DMS 273 (cell line): Measurements from ENCODE around the gene DYNLT2.

Experiments used
- DNase-seq: peaks from one replicate; lab custom pipeline; 2025; ENCODE audit not compliant: unreplicated experiment; lab: John Stamatoyannopoulos, UW

Gene DYNLT2

DNA sequence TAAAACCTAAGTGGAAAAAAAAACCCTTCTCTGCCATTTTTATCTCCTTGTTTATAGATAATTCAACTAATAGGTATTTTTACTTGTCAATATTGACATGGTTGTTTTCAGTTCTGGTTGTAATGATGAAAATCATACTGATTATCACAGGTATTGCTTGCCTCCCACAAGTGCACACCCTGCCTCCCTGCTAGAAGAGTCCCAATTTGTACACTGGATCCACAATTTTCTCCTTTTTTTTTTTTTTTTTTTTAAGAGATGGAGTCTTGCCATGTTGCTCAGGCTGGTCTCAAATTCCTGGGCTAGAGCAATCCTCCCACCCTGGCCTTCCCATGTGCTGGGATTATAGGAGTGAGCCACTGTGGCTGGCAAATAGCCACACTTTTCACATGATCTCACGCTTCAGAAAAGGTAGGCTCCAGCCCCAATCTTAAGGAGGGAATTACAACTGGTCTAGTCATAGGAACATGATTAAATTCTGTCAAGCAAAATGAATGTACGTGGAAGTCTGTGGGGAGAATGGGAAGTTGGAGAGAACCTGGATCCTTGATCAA lies 12.3 kb downstream of the DYNLT2 start:
- peak; percentile 62 for DNase-seq

DNA sequence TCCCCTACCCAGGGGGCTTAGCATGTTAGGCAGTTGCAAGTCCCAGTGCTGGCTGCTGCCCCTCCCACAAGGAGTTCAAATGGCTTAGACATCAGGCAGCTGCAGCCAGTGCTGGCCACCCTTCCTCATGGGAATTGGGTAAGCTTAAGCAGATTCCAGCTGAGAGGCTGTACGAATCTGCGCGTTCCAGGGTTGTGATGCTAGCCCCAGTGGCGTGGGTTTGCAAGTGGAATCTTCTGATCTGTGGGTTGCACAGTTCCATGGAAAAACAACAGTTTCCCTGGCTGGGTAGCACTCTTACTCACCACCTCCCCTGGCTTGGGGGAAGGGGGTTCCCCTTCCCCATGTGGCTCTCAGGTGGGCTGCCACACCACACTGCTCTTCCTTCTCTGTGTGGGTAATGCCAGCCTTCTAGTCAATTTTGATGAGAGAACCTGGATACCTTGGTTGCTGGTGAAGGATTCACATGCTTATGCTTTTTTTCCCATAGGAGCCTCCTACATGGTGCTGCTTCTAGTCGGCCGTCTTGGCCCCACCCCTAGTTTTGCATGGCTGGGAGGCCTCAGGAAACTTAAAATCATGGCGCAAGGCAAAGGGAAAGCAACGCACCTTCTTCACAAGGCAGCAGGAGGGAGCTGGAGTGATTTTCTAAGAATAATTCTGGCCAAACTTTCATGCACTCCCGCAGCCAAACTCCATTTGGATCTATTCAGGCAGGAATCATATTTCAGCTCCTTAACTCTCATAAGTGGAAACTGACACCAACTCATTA lies 13.0 kb downstream of the DYNLT2 start:
- DNase-seq = peak; percentile 62

DNA sequence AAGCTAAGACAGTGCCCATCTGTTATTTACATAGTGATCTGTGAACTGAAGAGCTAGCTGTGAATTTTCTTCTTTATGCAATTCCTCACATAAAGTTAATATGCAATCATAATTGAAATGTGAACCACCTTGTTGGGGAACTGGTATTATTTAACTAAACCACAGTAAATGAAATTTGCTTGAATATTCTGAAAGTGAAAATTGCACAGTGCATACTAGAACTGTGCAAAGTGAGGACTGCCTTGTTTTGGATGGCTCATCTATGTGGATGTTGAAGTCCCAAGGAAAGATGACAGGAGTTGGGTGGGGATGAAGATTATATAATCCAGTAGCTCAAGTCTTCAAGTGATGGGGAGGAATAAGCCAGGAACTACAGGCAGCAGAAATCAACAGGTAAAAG lies 21.4 kb downstream of the DYNLT2 start:
- DNase-seq = no peak

DNA sequence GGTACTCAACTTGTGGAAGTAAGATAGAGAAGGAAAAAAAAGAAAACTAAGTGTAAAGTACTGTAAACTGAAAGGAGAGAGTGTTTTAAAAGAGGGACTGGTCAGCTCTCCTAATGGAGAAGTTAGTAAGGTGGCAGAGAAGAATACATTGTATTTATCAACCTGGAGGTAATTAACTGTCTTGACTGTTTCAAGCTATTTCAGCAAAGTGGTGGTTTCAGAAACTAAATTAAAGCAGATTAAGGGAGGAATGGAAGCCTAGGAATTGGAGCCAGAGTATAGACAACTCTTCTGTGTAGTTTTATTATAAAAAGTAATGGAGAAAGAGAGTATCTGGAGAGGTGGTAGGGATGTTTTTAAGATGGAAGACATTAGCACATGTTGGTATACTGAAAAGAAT lies 24.4 kb downstream of the DYNLT2 start:
- no peak for DNase-seq

DNA sequence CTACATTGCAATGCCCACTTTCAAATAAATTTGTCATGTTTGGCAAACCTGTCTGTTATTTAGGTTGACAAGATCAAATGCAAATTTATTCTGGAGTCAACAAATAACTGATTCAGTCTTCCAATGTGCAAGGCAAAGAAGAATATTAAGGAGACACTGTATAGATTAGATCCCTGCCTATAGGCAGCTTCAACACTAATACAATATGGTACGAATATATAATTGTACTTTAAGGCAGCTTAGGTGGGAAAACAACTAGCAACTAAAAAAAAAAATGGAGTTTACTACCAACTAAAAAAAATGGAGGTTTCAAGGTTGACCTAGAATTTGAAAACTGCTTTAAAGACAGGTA lies 25.3 kb downstream of the DYNLT2 start:
- no peak for DNase-seq

DNA sequence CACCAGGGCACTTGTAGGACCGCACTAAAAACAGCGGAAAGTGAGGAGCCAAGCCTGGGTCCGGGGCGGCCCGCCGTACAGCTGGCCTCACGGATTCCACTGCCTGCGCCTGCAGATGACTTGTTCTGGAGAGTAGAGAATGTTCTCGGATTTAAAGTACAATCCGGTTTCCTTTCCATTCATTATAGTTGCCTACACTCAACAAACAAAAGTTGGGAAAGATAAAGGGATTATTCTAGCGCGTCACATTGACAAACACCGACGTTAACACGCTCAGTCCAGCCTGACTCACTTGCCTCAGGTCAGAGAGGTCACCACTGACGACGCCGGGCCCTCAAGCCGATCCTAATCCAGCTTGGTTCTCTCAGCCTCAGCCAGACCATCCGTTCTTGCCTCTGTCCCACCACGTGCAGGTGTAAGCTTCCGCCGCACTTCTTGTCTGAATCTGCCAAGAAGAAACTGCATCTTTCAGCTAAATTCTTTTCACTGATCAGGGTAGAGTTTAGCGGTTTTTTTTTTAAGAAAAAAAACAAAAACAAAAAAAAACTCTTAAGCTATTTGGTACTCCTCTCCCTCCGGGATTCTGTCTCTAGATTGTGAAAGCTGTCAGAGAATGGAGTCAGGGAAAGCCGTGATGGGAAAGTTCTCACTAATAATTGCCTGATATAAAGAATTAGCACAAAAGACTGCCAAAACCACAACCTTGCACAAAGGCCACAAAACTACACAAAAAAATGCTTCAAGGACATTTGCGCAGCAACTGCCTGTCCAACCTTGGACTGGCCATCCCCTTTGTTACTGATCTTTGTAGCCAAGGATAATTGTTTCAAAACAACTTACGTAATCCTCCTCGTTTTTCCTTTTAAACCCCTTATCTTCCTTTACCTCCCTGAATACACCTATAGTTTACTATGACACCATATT lies 26.0 kb downstream of the DYNLT2 start:
- DNase-seq = no peak

DNA sequence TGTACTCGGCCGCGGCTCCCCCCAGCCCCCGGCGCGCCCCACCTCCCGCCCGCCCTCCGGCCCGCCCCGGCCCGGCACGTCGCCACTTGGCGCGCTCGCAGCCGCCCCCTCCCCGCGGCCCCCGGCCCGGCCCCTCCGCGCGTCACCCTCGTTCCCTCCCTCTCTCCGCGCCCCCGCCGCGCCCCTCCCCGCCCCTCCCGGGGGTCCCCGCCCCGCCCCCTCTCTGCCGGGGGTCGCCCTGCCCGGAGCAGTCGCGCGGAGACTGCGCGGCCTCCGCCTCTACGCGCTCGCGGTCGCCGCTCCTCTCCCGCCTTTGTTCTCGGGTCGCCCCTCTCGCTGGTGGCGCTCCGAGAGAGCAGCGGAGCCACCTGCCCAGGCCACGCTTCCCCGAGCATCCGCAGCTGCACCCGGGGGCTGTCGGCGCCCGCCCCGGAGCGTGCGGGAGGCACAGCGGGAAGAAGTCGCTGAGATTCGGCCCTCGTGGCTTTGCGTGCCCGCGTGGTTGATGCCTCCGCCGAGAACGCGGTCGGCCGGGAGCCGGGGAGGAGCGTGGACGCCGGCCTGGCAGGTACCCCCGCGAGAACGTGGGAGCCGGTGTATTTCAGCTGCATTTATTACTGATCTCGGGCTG lies 26.8 kb downstream of the DYNLT2 start, which contains the start of gene PHF10:
Gene PHF10 (minus strand): TSS at position 7 of the 631 bp plus-strand sequence. CDS start 569 bp downstream, outside the sequence.
- DNase-seq = peak; percentile 90

DNA sequence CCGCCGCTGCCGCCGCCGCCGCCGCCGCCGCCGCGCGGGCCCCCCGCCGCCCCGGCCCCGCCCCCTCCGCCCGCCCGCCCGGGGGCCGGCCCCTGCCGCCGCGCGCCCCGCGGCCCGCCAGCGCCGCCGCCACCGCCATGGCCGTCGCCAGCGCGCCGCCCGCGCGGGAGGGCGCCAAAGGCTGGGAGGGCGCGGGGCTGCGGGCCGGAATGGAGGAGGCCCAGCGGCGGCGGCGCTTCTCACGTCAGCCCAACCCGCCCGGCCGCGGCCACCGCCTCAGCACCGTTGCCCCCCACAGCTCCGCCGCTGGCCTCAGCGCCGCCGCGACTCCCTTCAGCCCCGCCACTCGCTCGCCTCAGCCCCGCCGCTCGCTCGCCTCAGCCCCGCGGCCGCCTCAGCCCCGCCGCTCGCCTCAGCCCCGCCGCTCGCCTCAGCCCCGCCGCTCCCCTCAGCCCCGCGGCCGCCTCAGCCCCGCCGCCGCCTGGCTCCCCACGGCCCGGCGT lies 27.3 kb downstream of the DYNLT2 start:
- peak; percentile 81 for DNase-seq

DNA sequence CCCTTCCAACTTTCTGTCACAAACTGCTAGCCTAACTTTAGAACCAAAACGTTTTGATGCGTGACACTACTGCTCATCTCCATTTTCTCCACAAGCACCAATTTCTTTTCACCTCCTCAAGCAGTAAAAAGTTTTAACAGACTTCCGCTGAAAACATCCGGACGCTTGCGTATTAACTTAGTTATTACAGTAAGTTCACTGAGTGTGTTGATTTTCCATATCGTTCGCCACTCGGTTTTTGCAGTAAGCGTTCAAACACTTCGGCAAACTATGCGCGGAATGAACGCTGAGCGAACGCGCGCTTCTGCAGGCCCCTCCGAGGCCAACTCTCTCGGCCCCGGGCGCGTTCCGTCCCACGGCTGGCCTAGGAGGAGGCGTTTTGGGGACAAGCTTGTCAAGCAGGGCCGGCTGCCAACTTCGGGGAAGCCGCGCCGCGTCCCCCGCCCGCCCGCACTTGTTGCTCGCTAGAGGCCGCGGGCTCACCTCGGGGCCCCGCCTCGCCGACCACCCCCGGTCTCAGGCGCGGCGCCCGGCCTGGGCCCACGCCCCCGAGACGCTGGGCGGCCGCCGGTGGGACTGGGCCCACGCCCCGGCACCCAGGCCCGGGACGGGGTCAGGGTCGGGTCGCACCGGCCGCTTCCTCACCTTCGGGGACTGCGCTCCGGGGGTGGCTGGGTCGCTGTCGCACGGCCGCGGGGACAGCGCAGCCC lies 28.0 kb downstream of the DYNLT2 start:
- peak; percentile 85 for DNase-seq

DNA sequence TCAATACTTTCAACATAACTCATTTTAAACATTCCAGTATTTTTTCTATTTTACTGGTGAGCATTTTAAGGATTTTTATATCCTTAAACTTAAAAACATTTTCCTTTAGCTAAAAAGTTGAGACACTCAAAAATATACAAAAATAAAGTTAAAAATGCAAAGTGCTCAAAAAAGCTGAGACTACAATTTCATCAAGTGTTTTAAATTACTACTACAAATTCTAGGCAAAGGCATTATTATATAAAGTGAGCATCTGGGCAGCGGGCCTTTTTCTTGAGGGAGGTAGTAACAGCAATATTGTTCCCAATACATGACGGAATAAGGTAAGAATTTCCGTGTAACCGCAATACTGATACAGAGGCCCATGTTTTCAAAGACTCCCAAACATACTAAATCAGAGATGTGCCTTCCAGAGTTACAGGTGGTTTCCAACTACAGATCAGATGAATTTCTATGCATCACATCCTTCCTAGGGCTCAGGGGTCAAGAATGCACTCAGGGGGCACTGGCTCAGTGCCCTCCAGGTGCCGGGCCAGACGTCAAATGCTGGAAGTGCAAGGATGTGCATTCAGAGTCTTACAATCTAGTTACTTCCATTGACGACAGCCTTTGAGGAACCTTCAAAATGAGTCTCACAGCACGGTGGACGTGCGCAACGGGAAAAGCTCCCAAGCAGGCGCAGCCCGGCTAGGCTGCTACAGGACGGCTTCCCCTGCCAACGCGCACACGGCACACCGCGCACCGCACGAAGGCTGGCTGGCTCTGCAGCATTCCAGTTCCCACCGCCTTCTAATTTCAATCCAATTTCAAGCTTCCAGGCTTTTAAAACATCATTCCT lies 28.8 kb downstream of the DYNLT2 start:
- peak; percentile 73 for DNase-seq

DNA sequence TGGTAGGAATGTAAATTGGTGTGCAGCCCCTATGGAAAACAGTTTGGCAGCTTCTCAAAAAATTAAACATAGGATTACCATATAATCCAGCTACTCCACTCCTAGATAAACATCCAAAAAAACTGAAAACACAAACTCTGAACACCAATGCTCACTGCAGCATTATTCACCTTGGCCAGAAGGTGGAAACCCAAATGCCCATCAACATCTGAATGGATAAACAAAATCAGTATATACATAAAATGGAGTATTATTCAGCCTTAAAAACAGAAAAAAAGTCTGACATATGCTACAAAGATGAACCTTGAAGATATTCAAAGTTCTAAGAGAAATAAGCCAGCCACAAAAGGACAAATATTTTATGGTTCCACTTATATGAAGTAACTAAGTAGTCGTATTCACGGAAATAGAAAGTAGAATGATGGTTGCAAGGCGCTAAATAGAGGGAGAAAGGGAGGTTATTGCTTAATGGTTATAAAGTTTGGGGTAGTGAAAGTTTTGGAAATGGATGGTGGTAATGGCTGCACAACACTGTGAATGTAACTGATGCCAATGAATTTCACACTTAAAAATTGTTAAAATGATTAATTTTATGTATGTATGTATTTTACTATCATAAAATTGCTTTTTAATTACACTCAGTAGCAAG lies 31.0 kb downstream of the DYNLT2 start:
- DNase-seq = no peak

DNA sequence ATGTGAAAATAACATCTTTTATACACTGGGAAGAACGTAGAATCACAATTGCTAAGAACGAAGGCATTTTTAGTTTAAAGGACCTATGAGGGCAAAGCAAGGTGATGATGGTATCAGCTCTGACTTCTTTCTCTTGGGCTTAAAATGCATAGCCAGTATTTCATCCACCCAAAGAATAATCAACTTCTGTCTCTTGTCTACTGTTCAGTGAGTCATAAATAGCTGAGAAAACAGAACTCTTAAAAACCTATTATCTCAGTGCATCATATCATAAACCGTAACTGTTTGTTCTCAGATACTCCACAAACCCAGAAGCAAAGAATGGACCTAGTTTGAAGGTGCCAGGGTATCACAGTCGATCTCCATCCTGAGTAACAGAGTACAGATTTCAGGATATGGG lies 32.3 kb downstream of the DYNLT2 start:
- no peak for DNase-seq

DNA sequence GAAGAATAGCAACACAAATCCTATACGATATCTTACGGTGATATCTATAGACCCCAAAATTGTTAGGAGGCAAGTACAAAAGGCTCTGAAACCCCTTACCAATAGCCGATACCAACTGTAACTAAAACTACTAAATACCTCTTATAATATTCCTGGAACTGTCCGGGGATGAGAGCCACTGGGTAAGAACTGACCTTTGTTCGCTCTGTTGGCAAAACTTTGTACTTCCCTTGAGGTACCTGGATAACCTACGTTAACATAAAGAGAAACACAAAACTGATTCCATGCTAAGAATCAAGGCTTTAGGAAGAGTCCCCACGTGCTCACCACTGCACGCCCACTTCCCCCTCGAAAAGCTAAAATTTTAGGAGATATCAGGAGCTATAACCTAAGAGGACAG lies 36.8 kb downstream of the DYNLT2 start:
- DNase-seq = no peak

DNA sequence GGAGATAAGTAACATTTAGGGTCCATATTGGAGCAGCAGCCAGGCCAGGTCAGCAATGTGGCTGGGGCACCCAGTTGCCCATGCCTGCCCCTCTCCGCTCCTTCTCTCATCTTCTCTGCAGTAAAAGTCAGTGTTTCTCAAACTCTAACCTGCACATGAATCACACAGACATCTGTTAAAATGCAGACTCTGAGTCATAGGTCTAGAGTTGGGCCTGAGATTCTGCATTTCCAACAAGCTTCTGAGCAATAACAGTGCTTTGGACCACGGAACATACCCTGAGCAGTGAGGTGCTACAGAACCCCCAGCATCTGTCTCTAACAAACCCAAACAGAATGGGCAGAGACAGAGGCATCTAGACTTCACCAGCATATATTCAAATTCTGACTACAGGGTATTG lies 37.2 kb downstream of the DYNLT2 start:
- DNase-seq = no peak

DNA sequence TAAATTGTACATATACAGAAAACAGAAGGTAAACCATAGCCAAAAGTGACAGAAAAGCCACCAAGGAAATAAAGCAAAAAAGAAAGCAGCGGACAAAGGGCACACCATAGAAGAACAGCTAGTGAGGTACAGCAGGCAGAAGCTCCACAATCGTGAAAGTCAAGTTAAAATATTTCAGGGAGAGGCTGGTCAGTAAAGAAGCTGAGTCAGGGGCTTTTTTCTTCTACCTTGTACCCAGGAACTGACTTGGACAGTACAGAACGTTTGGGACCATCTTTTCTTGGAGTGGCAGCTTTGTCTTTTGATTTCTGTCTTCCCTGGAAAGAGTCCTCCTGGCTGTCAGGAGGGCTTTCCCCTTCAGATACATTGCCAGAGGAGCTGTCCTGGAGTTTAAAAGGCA lies 41.4 kb downstream of the DYNLT2 start:
- DNase-seq = no peak

DNA sequence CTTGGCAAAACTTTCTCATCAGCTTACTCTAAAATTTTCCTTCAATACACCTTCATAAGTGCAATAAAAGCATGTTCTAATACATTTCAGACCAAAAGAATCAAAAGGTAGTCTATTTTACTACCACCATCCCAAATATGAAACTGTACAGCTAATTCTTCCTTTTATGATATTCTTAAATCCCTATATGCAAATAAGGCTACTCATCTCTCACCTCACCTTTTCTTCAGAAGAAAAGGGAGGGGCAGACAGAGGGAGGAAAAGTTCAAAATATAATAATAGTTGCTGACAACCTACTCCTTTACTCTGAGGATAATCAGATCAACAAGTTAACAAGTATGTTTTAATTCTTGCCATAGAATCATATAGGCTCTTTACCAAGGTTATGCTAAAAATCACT lies 42.1 kb downstream of the DYNLT2 start:
- no peak for DNase-seq

DNA sequence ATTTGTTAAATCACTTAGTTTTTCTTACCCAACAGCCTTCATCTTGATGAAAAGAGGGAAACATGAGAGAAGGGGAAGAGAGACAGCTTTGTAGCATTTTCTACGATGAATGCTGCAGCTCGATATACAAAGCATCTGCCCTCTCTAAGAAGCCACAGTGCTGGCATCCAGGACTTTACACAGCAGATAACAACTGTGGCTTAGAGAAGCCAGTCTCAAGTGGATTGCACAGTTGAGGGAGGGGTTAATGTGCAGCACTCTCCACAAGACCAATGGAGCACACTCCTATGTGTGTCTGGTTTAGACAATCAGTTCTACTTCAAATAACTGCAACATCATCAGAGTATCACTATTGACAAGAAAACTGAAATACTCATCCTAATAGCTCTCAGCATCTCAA lies 43.6 kb downstream of the DYNLT2 start:
- DNase-seq = no peak

DNA sequence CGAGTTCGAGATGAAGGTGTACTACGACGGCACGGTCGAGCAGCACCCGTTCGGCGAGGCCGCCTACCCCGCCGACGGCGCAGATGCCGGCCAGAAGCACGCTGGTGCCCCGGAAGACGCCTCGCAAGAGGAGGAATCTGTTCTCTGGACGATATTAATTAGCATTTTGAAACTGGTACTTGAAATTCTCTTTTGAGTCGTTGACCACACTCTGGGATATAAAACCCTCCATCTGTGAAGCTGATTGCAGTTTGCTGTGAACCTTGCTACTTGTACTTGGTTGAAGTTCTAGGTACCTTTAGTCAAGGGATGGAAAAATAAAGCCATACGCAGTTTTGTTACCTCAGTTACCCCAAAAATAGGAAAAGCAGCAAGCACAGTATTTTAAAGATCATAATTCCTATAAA lies 48.5 kb downstream of the DYNLT2 start:
- peak; percentile 71 for DNase-seq
